GM21723 (cell line): ENCODE results near the gene MRPL45.
A peak's percentile ranks its signal among the peaks of the same experiment; 100 is the strongest.
"Not testable (repeated sequence)": the region's sequence is repeated elsewhere in the genome, so short reads cannot be mapped to it uniquely, and the experiment has no call there.

Experiments
- ATAC-seq: cut with Tn5 transposase; IDR thresholded peaks from one replicate; pipeline ENCODE4 v1.9.1; 2021; ENCODE audit warnings: mild to moderate bottlenecking, moderate library complexity; ENCODE audit not compliant: unreplicated experiment

MRPL45 gene

GRCh38 chr17:38296834-38297517 is at the start of gene MRPL45:
Gene MRPL45 (plus strand): TSS chr17:38297168. CDS start chr17:38297184, 16 bp downstream.
- peak; percentile 98 for ATAC-seq

GRCh38 chr17:38253191-38253590 is 43.8 kb upstream of the MRPL45 start:
- not testable (repeated sequence) for ATAC-seq

- not testable (repeated sequence) for ATAC-seq
Measured at GRCh38 chr17:38254357-38254756, 42.6 kb upstream of the MRPL45 start.

GRCh38 chr17:38257013-38257621 is 39.9 kb upstream of the MRPL45 start:
- peak; percentile 78 for ATAC-seq

- ATAC-seq = not testable (repeated sequence)
Measured at GRCh38 chr17:38265974-38266506, 30.9 kb upstream of the MRPL45 start.

- ATAC-seq = not testable (repeated sequence)
Measured at GRCh38 chr17:38266571-38266970, 30.4 kb upstream of the MRPL45 start.

GRCh38 chr17:38268138-38268537 is 28.8 kb upstream of the MRPL45 start:
- not testable (repeated sequence) for ATAC-seq

GRCh38 chr17:38269045-38269444 is 27.9 kb upstream of the MRPL45 start:
- not testable (repeated sequence) for ATAC-seq

- ATAC-seq = not testable (repeated sequence)
Measured at GRCh38 chr17:38269552-38269951, 27.4 kb upstream of the MRPL45 start.

- ATAC-seq = not testable (repeated sequence)
Measured at GRCh38 chr17:38285994-38286393, 11.0 kb upstream of the MRPL45 start.

GRCh38 chr17:38286501-38287091 is 10.4 kb upstream of the MRPL45 start:
- peak; percentile 67 for ATAC-seq

GRCh38 chr17:38288217-38288827 is 8.6 kb upstream of the MRPL45 start:
- not testable (repeated sequence) for ATAC-seq

- ATAC-seq = not testable (repeated sequence)
Measured at GRCh38 chr17:38289760-38290159, 7.2 kb upstream of the MRPL45 start.

GRCh38 chr17:38295602-38296365 is 1.2 kb upstream of the MRPL45 start:
- ATAC-seq = not testable (repeated sequence)

GRCh38 chr17:38315497-38315896 is 18.5 kb downstream of the MRPL45 start:
- no peak for ATAC-seq

GRCh38 chr17:38317081-38317480 is 20.1 kb downstream of the MRPL45 start:
- ATAC-seq = no peak

- no peak for ATAC-seq
Measured at GRCh38 chr17:38320482-38320881, 23.5 kb downstream of the MRPL45 start.

GRCh38 chr17:38322156-38322779 is 25.3 kb downstream of the MRPL45 start:
- ATAC-seq = no peak

GRCh38 chr17:38322897-38323296 is 25.9 kb downstream of the MRPL45 start:
- no peak for ATAC-seq

GRCh38 chr17:38324141-38324697 is 27.3 kb downstream of the MRPL45 start:
- no peak for ATAC-seq
